Ishikawa (cell line): ENCODE data around the gene GALP.
"Not testable (repeated sequence)": the region's sequence is repeated elsewhere in the genome, so short reads cannot be mapped to it uniquely, and the experiment has no call there.

ENCODE experiments used
- CEBPB ChIP-seq: IDR thresholded peaks from 2 replicates; pipeline ENCODE4 v1.6.1; 2012
- CREB1 ChIP-seq: IDR thresholded peaks from 2 replicates; pipeline ENCODE4 v1.6.1; 2012; ENCODE audit warnings: low read depth
- EGR1 ChIP-seq: IDR thresholded peaks from 2 replicates; pipeline ENCODE4 v1.6.1; 2012
- EP300 ChIP-seq: IDR thresholded peaks from 2 replicates; pipeline ENCODE4 v1.6.1; 2012; ENCODE audit warnings: borderline replicate concordance
- FOXM1 ChIP-seq: IDR thresholded peaks from 2 replicates; pipeline ENCODE4 v1.6.1; 2012; ENCODE audit warnings: low read depth, borderline replicate concordance
- MAX ChIP-seq: IDR thresholded peaks from 2 replicates; pipeline ENCODE4 v1.6.1; 2012
- NFIC ChIP-seq: IDR thresholded peaks from 2 replicates; pipeline ENCODE4 v1.6.1; 2012
- RAD21 ChIP-seq: IDR thresholded peaks from 2 replicates; pipeline ENCODE4 v1.6.1; 2012; ENCODE audit warnings: low read depth
- REST ChIP-seq: IDR thresholded peaks from 2 replicates; pipeline ENCODE4 v1.6.1; 2012; ENCODE audit warnings: low read depth, mild to moderate bottlenecking
- TAF1 ChIP-seq: IDR thresholded peaks from 2 replicates; pipeline ENCODE4 v1.6.1; 2012; ENCODE audit warnings: low read depth, mild to moderate bottlenecking
- TCF12 ChIP-seq: IDR thresholded peaks from 2 replicates; pipeline ENCODE4 v1.6.1; 2012; ENCODE audit warnings: low read depth
- TEAD4 ChIP-seq: IDR thresholded peaks from 2 replicates; pipeline ENCODE4 v1.6.1; 2012
- USF1 ChIP-seq: IDR thresholded peaks from 2 replicates; pipeline ENCODE4 v1.6.1; 2012
- YY1 ChIP-seq: IDR thresholded peaks from 2 replicates; pipeline ENCODE4 v1.6.1; 2012; ENCODE audit warnings: low read depth
- ZBTB7A ChIP-seq: IDR thresholded peaks from 2 replicates; pipeline ENCODE4 v1.6.1; 2012; ENCODE audit warnings: low read depth

GALP gene

GRCh38 chr19:56197646-56198045, 21.8 kb downstream of the GALP start, which contains the start of gene ZSCAN5B:
ZSCAN5B (minus strand) TSS chr19:56197783; CDS start chr19:56193052, 4,731 bp downstream.
- TF ChIP-seq ZBTB7A, TAF1, EGR1: not testable (repeated sequence)

- no peak for TF ChIP-seq USF1
- TF ChIP-seq ZBTB7A = no peak
- TF ChIP-seq TEAD4 = no peak
- no peak for TF ChIP-seq TCF12
- TF ChIP-seq TAF1 = no peak
- no peak for TF ChIP-seq REST
- no peak for TF ChIP-seq CREB1
- TF ChIP-seq YY1 = no peak
- TF ChIP-seq EGR1 = no peak
- TF ChIP-seq FOXM1 = no peak
- TF ChIP-seq CEBPB = no peak
- TF ChIP-seq MAX = no peak
- no peak for TF ChIP-seq NFIC
- no peak for TF ChIP-seq EP300
- TF ChIP-seq RAD21 = no peak
Observed at GRCh38 chr19:56199687-56200086, 23.9 kb downstream of the GALP start.

- no peak for TF ChIP-seq USF1
- TF ChIP-seq TCF12 = no peak
- TF ChIP-seq NFIC = no peak
- no peak for TF ChIP-seq MAX
- no peak for TF ChIP-seq YY1
- TF ChIP-seq ZBTB7A = no peak
- no peak for TF ChIP-seq CEBPB
- no peak for TF ChIP-seq CREB1
- no peak for TF ChIP-seq FOXM1
- no peak for TF ChIP-seq RAD21
- TF ChIP-seq EGR1 = no peak
- TF ChIP-seq REST = no peak
- no peak for TF ChIP-seq TAF1
Observed at GRCh38 chr19:56201973-56202372, 26.2 kb downstream of the GALP start, which contains the start of gene ZSCAN5C. ZSCAN5C (plus strand) TSS chr19:56202273; CDS start chr19:56205914, 3,641 bp downstream.

GRCh38 chr19:56209091-56209490, 33.3 kb downstream of the GALP start:
- no peak for TF ChIP-seq MAX
- TF ChIP-seq TCF12 = no peak
- TF ChIP-seq CEBPB = no peak
- no peak for TF ChIP-seq EP300
- no peak for TF ChIP-seq REST
- no peak for TF ChIP-seq USF1
- TF ChIP-seq RAD21 = no peak

- TF ChIP-seq ZBTB7A (no peak), FOXM1 (no peak), USF1 (no peak), REST (no peak), MAX (no peak), NFIC (no peak), YY1 (no peak), TCF12 (no peak), EGR1 (no peak), CREB1 (no peak), EP300 (no peak), CEBPB (no peak), TAF1 (no peak), RAD21 (no peak), TEAD4 (no peak)
Observed at GRCh38 chr19:56211718-56212117, 35.9 kb downstream of the GALP start.
